GM12878 (cell line): ENCODE measurements around the gene UHMK1. TPM values are rescaled to one million over a fixed set of nuclear protein-coding genes. Genes with fewer than 3 reads are reported as not detected.

Source experiments
- ATAC-seq: fragments of 200-7000 bp; cut with Tn5 transposase; 3 replicates; pipeline ENCODE4 v1.9.1; 2020; ENCODE audit warnings: mild to moderate bottlenecking, moderate library complexity
- BruUV-seq: library from RNA; stranded (reverse); fragments of 400-500 nt; replicated peaks from 2 replicates; lab custom pipeline; 2021; lab: Mats Ljungman, UMichigan
- CTCF ChIA-PET: fragments of 300-600 bp; sonication (Branson Sonifier 250); formaldehyde crosslinking; extraction: SDS; loops from one replicate; lab custom pipeline; 2021; ENCODE audit warnings: inconsistent platforms; lab: Yijun Ruan, JAX
- POLR2A ChIA-PET: fragments of 350-600 bp; formaldehyde crosslinking; extraction: SDS; loops from one replicate; lab custom pipeline; 2021; ENCODE audit warnings: inconsistent platforms; lab: Charles Lee
- RAD21 ChIA-PET: fragments of 300-600 bp; sonication (Branson Sonifier 250); formaldehyde crosslinking; loops from one replicate; lab custom pipeline; 2023; ENCODE audit warnings: antibody characterized with exemption; ENCODE audit not compliant: unreplicated experiment; lab: Charles Lee
- SMC1A ChIA-PET: fragments of 300-600 bp; sonication (Branson Sonifier 250); formaldehyde crosslinking; loops from one replicate; lab custom pipeline; 2023; ENCODE audit not compliant: unreplicated experiment, uncharacterized antibody; lab: Charles Lee
- DNase-seq: peaks from one replicate; pipeline ENCODE4 v3.0.0-alpha.2; 2011; ENCODE audit warnings: low read depth, low spot score
- FAIRE-seq: peaks from 3 replicates; lab custom pipeline; 2011; peaks lifted over from hg19 to GRCh38; lab: Jason Lieb, UNC
- H2AFZ ChIP-seq: 2 replicates; pipeline ENCODE4 v1.6.0; 2011; ENCODE audit warnings: low read depth, low read length, control low read depth; ENCODE audit not compliant: control insufficient read depth
- H3K27ac ChIP-seq: 2 replicates; pipeline ENCODE4 v1.5.1; 2011; ENCODE audit warnings: control low read depth; ENCODE audit not compliant: control insufficient read depth, insufficient read depth
- H3K27me3 ChIP-seq, 2 experiments: replicated peaks in 1 of 2; 2 replicates each; pipeline versions ENCODE4 v1.6.0 to v1.6.1; 2011; ENCODE audit warnings: low read length in 1 of 2; ENCODE audit not compliant: control insufficient read depth in 2 of 2, insufficient read depth in 2 of 2
- H3K36me3 ChIP-seq, 2 experiments: 2 replicates each; pipeline ENCODE4 v1.5.1; 2011; ENCODE audit warnings: low read length in 1 of 2; ENCODE audit not compliant: control insufficient read depth in 2 of 2, insufficient read depth in 2 of 2
- H3K4me1 ChIP-seq: 2 replicates; pipeline ENCODE4 v1.6.1; 2011; ENCODE audit warnings: mild to moderate bottlenecking, low read length, moderate library complexity, mixed read lengths; ENCODE audit not compliant: control insufficient read depth, insufficient read depth
- H3K4me2 ChIP-seq: 2 replicates; pipeline ENCODE4 v1.6.0; 2011; ENCODE audit warnings: control low read depth; ENCODE audit not compliant: control insufficient read depth, insufficient read depth
- H3K4me3 ChIP-seq: fragments of 200-600 bp; sonication (generic); 2 replicates; pipeline ENCODE4 v1.5.1; 2016
- H3K79me2 ChIP-seq: 2 replicates; pipeline ENCODE4 v1.6.0; 2011; ENCODE audit warnings: low read length; ENCODE audit not compliant: control insufficient read depth, insufficient read depth
- H3K9ac ChIP-seq: 2 replicates; pipeline ENCODE4 v1.8.0; 2011; ENCODE audit warnings: low read length, control low read depth, mixed read lengths; ENCODE audit not compliant: control insufficient read depth, insufficient read depth
- H3K9me3 ChIP-seq: replicated peaks from 3 replicates; pipeline ENCODE4 v1.5.1; 2011; ENCODE audit warnings: mild to moderate bottlenecking, low read length; ENCODE audit not compliant: control insufficient read depth, insufficient read depth
- H4K20me1 ChIP-seq: 2 replicates; pipeline ENCODE4 v1.6.0; 2011; ENCODE audit not compliant: control insufficient read depth, insufficient read depth
- ATF7 ChIP-seq: fragments of 450-650 bp; IDR thresholded peaks from 2 replicates; pipeline ENCODE4 v1.6.1; 2016; ENCODE audit warnings: low read depth, mild to moderate bottlenecking
- ESRRA ChIP-seq: IDR thresholded peaks from 2 replicates; pipeline ENCODE4 v1.6.1; 2012; ENCODE audit warnings: mild to moderate bottlenecking, low read length, improper control_type of control experiment
- EZH2 ChIP-seq: IDR thresholded peaks from 2 replicates; pipeline ENCODE4 v1.6.1; 2012; ENCODE audit warnings: low read depth, mild to moderate bottlenecking, control low read depth, inconsistent platforms, low read length, borderline replicate concordance; ENCODE audit not compliant: control insufficient read depth
- GABPA ChIP-seq: IDR thresholded peaks from 2 replicates; pipeline ENCODE4 v1.6.1; 2014; ENCODE audit warnings: antibody characterized with exemption, low read depth, mild to moderate bottlenecking, inconsistent platforms
- LARP7 ChIP-seq: fragments of 450-650 bp; IDR thresholded peaks from 2 replicates; pipeline ENCODE4 v1.6.1; 2017; ENCODE audit warnings: mild to moderate bottlenecking
- MEF2B ChIP-seq: fragments of 450-650 bp; IDR thresholded peaks from 2 replicates; pipeline ENCODE4 v1.6.1; 2018; ENCODE audit warnings: mild to moderate bottlenecking, moderate library complexity; ENCODE audit not compliant: partially characterized antibody, poor library complexity, severe bottlenecking
- NRF1 ChIP-seq: conservative IDR thresholded peaks from 2 replicates; pipeline ENCODE4 v1.6.1; 2011; ENCODE audit warnings: mild to moderate bottlenecking, low read depth, low read length, improper control_type of control experiment
- RUNX3 ChIP-seq: IDR thresholded peaks from 2 replicates; pipeline ENCODE4 v1.6.1; 2012; ENCODE audit warnings: low read length, inconsistent platforms
- SUZ12 ChIP-seq: fragments of 200-600 bp; sonication (generic); IDR thresholded peaks from one replicate; pipeline ENCODE4 v1.6.1; 2018; ENCODE audit warnings: antibody characterized with exemption, mild to moderate bottlenecking; ENCODE audit not compliant: unreplicated experiment
- TCF7 ChIP-seq: IDR thresholded peaks from 2 replicates; pipeline ENCODE4 v1.6.1; 2014; ENCODE audit warnings: antibody characterized with exemption, borderline replicate concordance
- ZNF24 ChIP-seq: fragments of 450-650 bp; IDR thresholded peaks from 2 replicates; pipeline ENCODE4 v1.6.1; 2017; ENCODE audit warnings: antibody characterized with exemption, mild to moderate bottlenecking
- in situ Hi-C: fragments of 300-500 bp; cut with MboI; formaldehyde crosslinking; loops from 9 replicates; pipeline ENCODE4 v1.14.3; 2018; ENCODE audit warnings: mixed read lengths
- intact Hi-C: fragments of 100-400 bp; cut with micrococcal nuclease; formaldehyde crosslinking; loops from one replicate; pipeline ENCODE4 v1.14.2; 2022; ENCODE audit not compliant: unreplicated experiment
- polyA plus RNA-seq, 11 experiments: library from polyadenylated mRNA; depleted of rRNA in 4 of 11; unstranded in 6 of 11; stranded (reverse) in 5 of 11; fragments of >200 nt; fragmentation: Nextera tagmentation in 4 of 11; fragmentation: Illumina TruSeq in 1 of 11; extraction: Ambion mirVana in 4 of 11; extraction: Trizol in 1 of 11; gene quantifications; 1 replicate in 1 of 11; 2 replicates in 10 of 11; pipeline versions ENCODE4 v1.2.1 to v1.2.3, GENCODE V29; 2011 to 2016; ENCODE audit warnings: inconsistent platforms in 2 of 11, missing spikeins in 2 of 11, low read depth in 1 of 11
- total RNA-seq, 4 experiments: library from RNA; depleted of rRNA in 3 of 4; stranded (reverse); fragments of >200 nt in 3 of 4; fragmentation: Illumina TruSeq in 1 of 4; extraction: Trizol in 1 of 4; gene quantifications; 2 replicates each; pipeline versions ENCODE4 v1.2.1 to v1.2.3, GENCODE V29; 2013 to 2021
- TF ChIP-seq, protein P1 (sequence below): fragments of 450-650 bp; IDR thresholded peaks from 2 replicates; pipeline ENCODE4 v1.6.1; 2016; ENCODE audit warnings: mild to moderate bottlenecking
- TF ChIP-seq, protein P2 (sequence below): fragments of 450-650 bp; formaldehyde crosslinking; IDR thresholded peaks from 2 replicates; pipeline ENCODE4 v1.5.0; 2022; ENCODE audit warnings: mild to moderate bottlenecking, missing genetic modification characterization
- TF ChIP-seq, protein P3 (sequence below): IDR thresholded peaks from 2 replicates; pipeline ENCODE4 v1.6.1; 2011; ENCODE audit warnings: borderline replicate concordance, low read depth, mild to moderate bottlenecking, moderate library complexity, mixed read lengths, low read length; ENCODE audit not compliant: insufficient read depth; ENCODE audit errors: extremely low read length
- TF ChIP-seq, protein P4 (sequence below): fragments of 450-650 bp; IDR thresholded peaks from 2 replicates; pipeline ENCODE4 v1.6.1; 2017; ENCODE audit warnings: antibody characterized with exemption, mild to moderate bottlenecking, moderate library complexity

The UHMK1 gene
- total and polyA plus RNA-seq, 10 of the 15 experiments (the other 5 are each of a cell fraction or from before 2014, with no cell fraction given): 5.7 to 52.7 (median 28.3) TPM

DNA sequence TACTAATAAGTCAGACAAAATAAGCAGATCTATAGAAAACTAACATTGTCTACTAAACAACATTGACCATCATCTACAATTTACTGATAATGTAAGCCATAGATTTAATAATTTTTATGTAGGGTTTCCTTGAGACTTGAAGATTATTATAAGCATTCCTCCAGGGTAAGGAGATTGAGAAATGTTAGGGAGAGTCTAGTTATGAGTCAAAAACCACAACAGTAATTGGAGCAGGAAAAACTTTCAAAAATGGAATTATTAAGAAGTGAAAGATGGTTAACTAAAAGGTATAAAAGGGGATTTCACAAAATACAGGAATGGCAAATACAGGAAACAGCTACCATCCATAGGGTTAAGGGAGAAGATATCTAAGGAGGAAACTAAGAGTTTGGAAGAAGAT, 12.4 kb upstream of the UHMK1 start:
- Histone ChIP-seq H3K4me1 (no peaks in the 10 kb centered on the region), H2AFZ (no peak overlapping the region), H3K36me3 (no peaks in the 10 kb centered on the region), H3K79me2 (no peaks in the 10 kb centered on the region), H3K27me3 (no peaks in the 10 kb centered on the region; a peak in 1 of 4 replicates), H3K27ac (no peak overlapping the region), H4K20me1 (no peaks in the 10 kb centered on the region), H3K9me3 (no peaks in the 10 kb centered on the region), H3K4me2 (no peak overlapping the region), H3K4me3 (no peak overlapping the region), H3K9ac (no peak overlapping the region)
- ChIA-PET CTCF (no interaction called here), RAD21 (no interaction called here), SMC1A (no interaction called here), POLR2A (no interaction called here)
- FAIRE-seq (no peak), DNase-seq (no peak), ATAC-seq (no peak)
- in situ Hi-C loops (no loop called here), intact Hi-C loops (no loop called here)
- TF ChIP-seq ATF7 (no peak), NRF1 (no peak), MEF2B (no peak), ESRRA (no peak), RUNX3 (no peak), ZNF24 (no peak), TCF7 (no peak), EZH2 (no peak), SUZ12 (no peak), GABPA (no peak), LARP7 (no peak)
- TF ChIP-seq, protein P1, sequence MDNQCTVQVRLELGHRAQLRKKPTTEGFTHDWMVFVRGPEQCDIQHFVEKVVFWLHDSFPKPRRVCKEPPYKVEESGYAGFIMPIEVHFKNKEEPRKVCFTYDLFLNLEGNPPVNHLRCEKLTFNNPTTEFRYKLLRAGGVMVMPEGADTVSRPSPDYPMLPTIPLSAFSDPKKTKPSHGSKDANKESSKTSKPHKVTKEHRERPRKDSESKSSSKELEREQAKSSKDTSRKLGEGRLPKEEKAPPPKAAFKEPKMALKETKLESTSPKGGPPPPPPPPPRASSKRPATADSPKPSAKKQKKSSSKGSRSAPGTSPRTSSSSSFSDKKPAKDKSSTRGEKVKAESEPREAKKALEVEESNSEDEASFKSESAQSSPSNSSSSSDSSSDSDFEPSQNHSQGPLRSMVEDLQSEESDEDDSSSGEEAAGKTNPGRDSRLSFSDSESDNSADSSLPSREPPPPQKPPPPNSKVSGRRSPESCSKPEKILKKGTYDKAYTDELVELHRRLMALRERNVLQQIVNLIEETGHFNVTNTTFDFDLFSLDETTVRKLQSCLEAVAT: no peak
- TF ChIP-seq, protein P2, sequence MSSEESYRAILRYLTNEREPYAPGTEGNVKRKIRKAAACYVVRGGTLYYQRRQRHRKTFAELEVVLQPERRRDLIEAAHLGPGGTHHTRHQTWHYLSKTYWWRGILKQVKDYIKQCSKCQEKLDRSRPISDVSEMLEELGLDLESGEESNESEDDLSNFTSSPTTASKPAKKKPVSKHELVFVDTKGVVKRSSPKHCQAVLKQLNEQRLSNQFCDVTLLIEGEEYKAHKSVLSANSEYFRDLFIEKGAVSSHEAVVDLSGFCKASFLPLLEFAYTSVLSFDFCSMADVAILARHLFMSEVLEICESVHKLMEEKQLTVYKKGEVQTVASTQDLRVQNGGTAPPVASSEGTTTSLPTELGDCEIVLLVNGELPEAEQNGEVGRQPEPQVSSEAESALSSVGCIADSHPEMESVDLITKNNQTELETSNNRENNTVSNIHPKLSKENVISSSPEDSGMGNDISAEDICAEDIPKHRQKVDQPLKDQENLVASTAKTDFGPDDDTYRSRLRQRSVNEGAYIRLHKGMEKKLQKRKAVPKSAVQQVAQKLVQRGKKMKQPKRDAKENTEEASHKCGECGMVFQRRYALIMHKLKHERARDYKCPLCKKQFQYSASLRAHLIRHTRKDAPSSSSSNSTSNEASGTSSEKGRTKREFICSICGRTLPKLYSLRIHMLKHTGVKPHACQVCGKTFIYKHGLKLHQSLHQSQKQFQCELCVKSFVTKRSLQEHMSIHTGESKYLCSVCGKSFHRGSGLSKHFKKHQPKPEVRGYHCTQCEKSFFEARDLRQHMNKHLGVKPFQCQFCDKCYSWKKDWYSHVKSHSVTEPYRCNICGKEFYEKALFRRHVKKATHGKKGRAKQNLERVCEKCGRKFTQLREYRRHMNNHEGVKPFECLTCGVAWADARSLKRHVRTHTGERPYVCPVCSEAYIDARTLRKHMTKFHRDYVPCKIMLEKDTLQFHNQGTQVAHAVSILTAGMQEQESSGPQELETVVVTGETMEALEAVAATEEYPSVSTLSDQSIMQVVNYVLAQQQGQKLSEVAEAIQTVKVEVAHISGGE (CRISPR knock-in tag): no peak
- TF ChIP-seq, protein P3, sequence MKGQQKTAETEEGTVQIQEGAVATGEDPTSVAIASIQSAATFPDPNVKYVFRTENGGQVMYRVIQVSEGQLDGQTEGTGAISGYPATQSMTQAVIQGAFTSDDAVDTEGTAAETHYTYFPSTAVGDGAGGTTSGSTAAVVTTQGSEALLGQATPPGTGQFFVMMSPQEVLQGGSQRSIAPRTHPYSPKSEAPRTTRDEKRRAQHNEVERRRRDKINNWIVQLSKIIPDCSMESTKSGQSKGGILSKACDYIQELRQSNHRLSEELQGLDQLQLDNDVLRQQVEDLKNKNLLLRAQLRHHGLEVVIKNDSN: no peak
- TF ChIP-seq, protein P4, sequence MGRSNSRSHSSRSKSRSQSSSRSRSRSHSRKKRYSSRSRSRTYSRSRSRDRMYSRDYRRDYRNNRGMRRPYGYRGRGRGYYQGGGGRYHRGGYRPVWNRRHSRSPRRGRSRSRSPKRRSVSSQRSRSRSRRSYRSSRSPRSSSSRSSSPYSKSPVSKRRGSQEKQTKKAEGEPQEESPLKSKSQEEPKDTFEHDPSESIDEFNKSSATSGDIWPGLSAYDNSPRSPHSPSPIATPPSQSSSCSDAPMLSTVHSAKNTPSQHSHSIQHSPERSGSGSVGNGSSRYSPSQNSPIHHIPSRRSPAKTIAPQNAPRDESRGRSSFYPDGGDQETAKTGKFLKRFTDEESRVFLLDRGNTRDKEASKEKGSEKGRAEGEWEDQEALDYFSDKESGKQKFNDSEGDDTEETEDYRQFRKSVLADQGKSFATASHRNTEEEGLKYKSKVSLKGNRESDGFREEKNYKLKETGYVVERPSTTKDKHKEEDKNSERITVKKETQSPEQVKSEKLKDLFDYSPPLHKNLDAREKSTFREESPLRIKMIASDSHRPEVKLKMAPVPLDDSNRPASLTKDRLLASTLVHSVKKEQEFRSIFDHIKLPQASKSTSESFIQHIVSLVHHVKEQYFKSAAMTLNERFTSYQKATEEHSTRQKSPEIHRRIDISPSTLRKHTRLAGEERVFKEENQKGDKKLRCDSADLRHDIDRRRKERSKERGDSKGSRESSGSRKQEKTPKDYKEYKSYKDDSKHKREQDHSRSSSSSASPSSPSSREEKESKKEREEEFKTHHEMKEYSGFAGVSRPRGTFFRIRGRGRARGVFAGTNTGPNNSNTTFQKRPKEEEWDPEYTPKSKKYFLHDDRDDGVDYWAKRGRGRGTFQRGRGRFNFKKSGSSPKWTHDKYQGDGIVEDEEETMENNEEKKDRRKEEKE: no peak
- BruUV-seq: no TSS peak
